Epithelial cell of esophagus (primary cell): Measurements from ENCODE around the gene SUGCT.
A peak's percentile ranks its signal among the peaks of the same experiment; 100 is the strongest.

Experiments used
- DNase-seq: peaks from one replicate; pipeline ENCODE4 v3.0.0; 2010; ENCODE audit warnings: low read depth
- H3K4me3 ChIP-seq: 2 replicates; pipeline ENCODE4 v1.5.1; 2011; ENCODE audit warnings: mild to moderate bottlenecking, low read length, control low read depth
- CTCF ChIP-seq: IDR thresholded peaks from 2 replicates; pipeline ENCODE4 v1.5.1; 2011; ENCODE audit warnings: low read depth, mild to moderate bottlenecking, low read length, control low read depth, inconsistent platforms; ENCODE audit not compliant: insufficient read depth; ENCODE audit errors: missing control alignments

SUGCT gene

DNA sequence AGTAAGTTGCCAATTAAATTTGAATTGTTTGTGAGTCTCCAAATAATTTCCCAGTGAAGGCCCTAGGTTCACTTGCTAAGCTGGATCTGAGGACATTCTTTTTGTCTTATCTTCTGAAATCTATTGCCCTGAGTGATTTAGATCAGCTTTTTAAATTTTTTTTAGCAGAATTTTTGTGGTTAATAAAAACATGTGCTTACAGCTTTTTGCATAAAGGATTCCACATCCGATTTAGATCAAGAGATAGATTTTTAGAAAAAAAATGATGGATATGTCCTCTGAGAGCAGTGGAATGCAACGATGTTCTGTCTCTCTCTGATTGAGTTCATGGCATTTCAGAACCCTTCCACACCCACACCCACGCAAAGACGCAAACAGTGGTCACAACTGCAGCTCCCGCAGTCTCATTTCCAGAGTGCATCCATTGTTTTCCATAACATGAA, 358.8 kb downstream of the SUGCT start:
- TF ChIP-seq CTCF, result no peak
- DNase-seq, result no peak
- H3K4me3 ChIP-seq, result no peak overlapping the region

DNA sequence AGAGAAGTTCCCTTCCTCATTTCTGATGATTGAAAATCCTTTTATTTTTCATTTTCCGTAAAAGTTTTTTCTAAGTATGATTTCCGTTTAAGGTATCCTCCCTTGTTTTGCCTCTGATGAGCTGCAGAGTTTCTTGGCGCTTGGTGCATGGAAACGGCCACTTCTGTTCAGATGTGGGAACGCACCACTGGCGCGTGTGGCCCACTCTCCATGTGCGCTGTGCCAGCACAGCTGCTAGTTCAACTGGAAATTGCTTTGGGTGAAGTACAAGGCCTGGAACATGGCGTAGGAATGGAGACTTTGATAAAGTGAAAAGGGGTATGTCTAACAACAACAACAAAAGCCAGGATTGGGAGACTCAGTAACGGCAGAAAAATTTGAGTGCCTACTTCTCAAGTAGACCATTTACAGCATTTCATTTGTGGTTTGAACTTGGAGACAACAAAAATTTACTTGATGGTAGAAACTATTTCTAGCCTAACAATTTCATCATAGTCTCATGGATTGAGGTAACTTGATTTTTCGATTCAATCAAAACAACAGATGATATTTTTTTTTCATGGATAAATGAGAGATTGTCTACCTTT, 364.2 kb downstream of the SUGCT start:
- no peak for DNase-seq
- no peak overlapping the region for H3K4me3 ChIP-seq
- TF ChIP-seq CTCF, result no peak

GRCh38 chr7:40499718-40500117, 364.9 kb downstream of the SUGCT start:
- no peak for TF ChIP-seq CTCF
- H3K4me3 ChIP-seq, result no peak overlapping the region
- DNase-seq, result no peak

DNA sequence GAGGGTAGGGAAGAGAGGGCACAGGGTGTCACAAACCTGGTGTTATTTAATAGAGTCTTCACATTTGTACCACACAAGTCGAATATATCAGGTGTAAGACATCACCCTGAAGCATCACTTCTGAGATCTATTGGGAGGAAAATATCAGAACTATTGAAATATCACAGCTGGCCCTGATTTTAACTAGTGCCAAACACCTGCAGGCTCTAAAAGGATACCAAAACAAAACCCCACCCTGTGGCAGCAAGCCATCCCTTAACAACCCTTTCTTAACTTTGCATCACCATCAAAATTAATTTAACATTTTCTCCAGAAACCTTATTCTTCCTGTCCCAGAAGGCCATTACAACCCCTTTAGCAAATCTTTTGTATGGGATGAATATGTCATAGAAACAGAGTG, 365.4 kb downstream of the SUGCT start:
- TF ChIP-seq CTCF, result no peak
- no peak for DNase-seq

GRCh38 chr7:40502359-40502758, 367.6 kb downstream of the SUGCT start:
- no peak for DNase-seq
- no peak overlapping the region for H3K4me3 ChIP-seq
- TF ChIP-seq CTCF, result no peak

More for the DNA sequence above, 365.4 kb downstream of the SUGCT start:
- H3K4me3 ChIP-seq, result no peak overlapping the region

DNA sequence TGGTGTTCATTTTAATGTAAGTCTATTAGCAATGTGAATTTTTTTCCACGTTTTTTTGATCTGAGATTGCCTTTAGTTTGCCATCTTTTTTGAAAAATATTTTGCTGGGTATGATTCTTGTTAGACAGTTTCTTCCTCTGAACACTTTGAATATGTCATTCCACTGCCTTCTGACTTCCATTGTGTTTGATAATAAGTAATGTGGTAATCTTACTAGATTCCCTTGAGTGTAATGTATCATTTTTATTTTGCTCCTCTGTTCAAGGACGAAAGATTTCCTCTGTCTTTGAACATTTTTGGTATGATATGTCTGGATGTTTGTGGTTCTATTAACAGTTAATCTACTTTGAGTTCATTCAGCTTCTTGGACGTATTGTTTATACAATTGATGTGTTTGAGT, 371.4 kb downstream of the SUGCT start:
- no peak for DNase-seq
- H3K4me3 ChIP-seq, result no peak overlapping the region
- TF ChIP-seq CTCF, result no peak

DNA sequence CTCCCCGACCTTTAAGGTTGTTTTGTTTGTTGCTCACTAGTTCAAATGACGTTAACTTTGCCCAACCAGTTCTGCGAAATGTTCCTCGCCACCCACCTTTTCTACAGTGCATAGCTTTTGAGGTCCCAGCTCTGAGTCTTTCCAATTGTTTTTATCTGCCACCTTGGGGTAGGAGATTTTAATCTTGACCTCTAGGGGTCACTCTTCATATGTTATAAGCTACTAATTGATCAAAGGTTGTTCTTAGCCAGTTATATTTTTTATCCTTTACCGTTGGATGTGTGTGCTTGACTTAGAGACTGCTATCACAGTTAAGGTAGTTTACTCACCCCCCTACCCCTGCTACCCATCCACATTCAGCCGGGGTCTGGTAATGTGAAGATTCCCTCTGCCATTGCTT, 372.4 kb downstream of the SUGCT start:
- peak; percentile 16 for DNase-seq
- no peak for TF ChIP-seq CTCF
- no peak overlapping the region for H3K4me3 ChIP-seq
